GM19324 (cell line): Measurements from ENCODE around the gene ZNF664.

ENCODE experiments used
- ATAC-seq: cut with Tn5 transposase; IDR thresholded peaks from one replicate; pipeline ENCODE4 v1.9.1; 2021; ENCODE audit warnings: mild to moderate bottlenecking, moderate library complexity; ENCODE audit not compliant: unreplicated experiment, low FRiP score

The ZNF664 gene

DNA sequence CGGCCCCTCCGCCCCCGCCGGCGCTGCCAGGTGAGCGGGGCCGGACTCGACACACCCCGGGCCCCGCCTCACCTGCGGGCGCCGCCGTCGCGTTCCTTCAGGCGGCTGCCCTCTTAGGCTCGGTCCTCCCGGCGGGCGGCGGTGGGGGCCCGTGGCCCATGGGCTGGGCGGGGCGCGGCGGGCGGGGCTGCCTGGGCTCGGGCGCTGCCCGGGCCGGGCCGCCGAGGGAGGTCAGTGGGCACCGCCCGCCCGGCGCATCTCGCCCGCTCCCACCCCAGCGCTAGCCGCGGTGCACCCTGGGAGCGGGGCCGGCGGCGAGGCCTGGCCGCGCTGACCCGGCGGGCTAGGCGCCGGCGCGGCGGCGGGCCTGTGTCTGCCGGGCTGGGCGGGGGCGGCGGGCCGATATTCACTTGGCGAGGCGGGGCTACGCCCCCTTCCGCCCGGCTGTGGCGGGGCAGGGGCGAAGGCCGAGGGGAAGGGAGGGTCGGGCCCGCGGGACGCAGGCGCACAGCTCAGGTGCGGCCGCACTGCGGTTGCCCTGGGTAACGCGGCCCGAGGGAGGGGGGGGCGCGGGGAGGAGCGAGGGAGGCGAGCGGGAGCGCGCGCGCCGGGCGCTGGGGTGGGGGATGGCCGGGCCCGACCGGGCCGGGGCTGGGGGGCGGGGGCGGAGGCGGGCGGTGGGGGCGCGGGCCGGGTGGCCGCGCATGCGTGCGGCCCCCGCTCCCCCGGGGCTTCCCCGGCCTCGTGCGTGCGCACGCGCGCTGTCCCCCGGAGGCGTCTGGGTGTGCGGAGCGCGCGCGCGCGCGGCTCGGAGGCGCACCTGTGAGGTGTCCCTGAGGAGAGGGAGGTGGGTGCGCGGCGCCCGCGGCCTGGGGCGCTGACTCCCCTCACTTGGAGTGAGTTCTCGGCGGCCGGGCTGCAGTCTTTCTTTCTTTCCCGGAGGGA, at the start of gene ZNF664, which contains the start of gene CCDC92:
Gene ZNF664 (plus strand): TSS at position 759 of the 945 bp plus-strand sequence. CDS start 38,930 bp downstream, outside the sequence.
Gene CCDC92 (minus strand): TSS at position 375 of the 945 bp plus-strand sequence. CDS start 28,526 bp downstream, outside the sequence.
- peak; percentile 93 for ATAC-seq

DNA sequence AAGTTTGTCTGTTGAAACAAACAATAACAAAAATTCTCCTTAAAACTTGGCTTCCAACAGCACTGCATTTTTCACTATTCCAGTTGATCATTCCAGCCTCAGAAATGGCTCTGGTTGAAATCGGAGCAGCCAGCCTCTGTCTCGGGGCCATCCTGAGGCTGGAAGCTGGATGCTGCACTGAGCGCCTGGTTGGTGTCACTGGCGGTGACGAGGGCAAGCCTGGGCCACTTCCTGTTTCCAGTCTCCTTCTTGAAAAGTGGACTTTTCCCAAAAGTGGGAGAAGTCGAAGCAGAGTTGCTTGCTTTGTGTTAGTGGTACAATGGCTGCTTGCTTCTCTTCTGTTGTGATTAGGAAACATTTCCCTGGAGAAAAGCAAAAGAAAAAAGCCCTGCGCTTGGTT, 49.1 kb upstream of the ZNF664 start:
- ATAC-seq = no peak

DNA sequence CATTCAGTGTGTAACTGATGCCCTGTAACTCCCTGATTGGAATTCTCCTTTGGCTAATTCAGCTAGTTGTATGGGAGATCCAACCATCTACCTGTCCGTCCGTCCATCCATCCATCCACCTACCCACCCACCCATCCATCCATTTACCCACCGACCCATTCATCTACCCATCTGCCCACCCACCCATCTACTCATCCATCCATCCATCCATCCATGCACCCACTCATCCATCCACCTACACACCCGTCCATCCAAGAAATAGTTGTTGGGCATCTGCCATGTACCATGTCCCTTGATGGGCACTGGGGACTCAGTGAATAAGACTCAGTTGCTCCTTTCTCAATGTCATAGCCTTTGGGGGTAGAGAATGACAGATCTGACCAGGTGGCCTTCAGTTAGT, 48.5 kb upstream of the ZNF664 start:
- no peak for ATAC-seq

DNA sequence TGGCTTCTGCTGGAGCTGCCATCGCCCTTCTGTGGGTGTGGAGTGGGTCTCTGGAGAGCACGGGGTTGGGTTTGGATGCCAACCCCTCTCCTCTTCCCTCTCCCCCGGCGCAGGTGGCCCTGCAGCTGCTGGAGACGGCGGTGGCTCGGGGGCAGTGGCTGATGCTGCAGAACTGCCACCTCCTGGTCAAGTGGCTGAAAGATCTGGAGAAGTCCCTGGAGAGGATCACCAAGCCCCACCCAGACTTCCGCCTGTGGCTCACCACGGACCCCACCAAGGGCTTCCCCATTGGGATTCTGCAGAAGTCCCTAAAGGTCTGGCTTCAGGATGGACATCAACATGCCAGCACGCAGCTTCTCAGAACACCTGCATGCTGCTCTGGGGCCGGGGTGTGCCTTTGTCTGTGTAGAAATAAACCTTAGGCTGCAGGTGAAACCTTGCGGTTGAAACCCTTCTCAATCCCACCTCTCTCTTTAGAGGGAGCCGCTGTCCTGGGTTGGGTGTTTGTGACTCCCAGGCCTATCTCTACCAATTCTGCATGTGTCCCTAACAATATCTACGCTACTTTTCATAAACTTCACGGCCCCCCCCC, 44.6 kb upstream of the ZNF664 start:
- no peak for ATAC-seq

DNA sequence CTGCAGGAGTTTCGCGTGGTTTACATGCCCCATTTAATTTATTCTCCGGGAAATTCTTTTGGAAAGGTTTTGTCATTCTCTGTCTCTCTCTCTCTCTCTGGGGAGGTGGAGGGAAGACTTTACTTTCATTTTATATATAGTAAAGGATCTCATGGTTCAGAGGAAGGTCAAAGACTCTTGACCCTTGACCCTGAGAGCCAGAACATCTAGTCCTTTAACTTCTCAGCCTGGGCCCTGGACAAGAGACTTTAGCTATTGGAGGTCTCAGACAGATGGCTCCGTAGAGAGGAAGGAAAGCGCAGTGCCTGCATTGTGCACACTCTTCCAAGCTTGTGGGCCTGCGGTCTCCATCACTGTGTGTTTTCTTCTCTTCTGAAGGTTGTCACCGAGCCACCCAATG, 44.1 kb upstream of the ZNF664 start:
- ATAC-seq = no peak

DNA sequence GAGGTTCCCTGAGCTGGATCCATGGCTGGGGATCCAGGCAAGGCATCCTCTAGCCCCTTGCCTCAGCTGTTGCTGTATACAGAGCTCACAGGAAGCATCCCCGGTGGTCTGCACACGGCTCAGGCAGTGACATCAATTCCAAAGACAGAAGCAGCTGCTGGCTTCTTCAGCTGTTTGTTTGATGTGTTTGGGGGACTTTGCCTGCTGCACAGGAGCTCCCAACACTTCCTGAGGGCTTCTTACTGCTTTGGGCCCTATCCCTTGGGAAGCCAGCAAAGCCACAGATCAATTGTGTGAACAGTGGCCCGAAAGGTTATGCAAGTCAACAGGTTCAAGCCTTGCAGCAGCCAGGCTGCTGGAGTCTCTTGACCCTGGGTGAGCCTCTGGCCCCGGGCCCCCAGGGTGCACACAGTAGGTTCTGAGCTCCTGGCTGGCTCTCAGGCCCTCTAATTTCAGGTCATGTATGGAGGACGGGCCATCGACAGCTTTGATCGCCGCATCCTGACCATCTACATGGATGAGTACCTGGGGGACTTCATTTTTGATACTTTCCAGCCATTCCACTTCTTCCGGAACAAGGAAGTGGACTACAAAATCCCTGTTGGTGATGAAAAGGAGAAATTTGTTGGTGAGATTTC, 43.0 kb upstream of the ZNF664 start:
- ATAC-seq = no peak

DNA sequence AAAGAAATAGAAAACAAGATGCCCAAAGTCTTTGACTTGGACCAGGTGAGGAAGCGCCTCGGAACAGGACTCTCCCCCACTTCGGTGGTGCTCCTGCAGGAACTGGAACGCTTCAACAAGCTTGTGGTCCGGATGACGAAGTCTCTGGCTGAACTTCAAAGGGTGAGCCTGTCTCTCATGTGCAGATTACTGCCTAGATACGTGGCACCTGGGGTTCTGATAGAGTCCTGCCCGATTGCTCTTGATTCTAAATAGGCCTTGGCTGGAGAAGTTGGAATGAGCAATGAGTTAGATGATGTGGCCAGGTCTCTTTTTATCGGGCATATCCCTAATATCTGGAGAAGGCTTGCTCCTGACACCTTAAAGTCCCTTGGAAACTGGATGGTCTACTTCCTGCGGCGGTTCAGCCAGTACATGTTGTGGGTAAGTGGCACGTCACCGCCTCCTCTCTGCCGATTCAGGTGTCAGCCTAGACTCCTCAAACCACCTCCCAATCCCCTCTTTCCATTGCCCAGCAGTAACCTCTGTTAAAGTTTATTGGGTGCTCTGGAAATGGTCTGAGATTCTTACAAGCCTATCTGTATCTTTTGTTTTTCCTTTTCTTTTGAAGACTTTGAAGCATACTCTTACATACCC, 41.2 kb upstream of the ZNF664 start:
- no peak for ATAC-seq

DNA sequence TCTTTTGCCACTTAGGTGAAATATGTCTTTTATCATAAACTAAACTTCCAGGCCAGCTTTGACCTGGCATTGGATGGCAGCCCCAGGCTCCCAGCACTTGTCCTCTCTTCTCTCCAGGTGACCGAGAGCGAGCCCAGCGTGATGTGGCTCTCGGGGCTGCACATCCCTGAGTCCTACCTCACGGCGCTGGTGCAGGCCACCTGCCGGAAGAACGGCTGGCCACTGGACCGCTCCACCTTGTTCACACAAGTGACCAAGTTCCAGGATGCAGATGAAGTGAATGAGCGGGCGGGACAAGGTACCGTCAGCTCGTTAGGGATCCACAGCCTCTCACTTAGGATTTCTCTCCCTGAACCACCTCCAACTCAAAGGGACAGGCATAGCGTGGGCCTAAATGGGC, 39.8 kb upstream of the ZNF664 start:
- no peak for ATAC-seq

DNA sequence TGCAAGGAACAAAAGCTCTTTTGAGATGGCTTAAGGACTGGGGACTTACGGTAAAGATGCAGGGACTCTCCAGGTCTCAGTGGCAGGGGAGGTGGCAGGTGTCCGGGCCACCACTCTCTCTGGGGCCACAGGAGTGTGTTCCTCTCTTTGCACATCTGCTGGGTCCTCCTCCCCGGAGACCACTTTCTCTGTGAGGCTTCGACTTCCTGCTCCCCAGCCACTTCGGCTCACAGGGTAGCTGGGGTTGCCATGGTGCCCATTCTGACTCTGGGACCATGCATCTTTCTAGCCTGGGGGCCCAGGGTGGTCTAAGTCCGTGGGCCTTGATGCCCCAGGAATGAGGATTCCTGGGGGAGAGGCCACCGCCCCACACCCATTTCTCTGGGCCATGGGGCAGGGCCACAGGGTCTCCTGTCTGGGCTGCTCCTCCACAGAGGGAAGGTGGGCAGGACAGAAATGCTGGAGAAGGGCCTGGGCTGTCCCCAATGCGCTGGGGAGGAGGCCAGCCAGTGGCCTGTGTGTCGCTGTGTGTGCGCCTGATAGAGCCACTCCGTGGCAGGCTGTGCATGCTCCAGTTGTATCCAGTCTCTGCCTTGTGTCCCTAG, 38.9 kb upstream of the ZNF664 start:
- no peak for ATAC-seq

DNA sequence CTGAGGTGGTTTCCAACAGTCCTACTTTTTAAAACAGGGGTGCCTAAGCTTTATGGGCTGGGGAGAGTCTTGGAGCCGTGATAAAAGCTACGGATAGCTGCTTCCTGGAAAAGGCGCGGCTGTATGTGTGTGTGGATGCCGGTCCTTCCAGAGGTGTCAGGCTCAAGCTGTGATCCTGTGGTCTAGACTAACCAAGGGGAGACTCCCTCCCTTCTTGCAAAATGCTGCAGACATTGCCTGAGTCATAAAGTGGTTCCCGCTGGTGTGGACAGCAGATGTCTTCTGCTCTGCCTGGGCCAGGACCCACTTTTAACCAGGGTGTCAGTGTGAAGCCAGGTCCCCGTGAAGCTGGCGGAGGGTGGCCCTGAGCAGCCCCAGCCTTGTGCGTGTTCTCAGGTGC, 38.2 kb upstream of the ZNF664 start:
- ATAC-seq = no peak

DNA sequence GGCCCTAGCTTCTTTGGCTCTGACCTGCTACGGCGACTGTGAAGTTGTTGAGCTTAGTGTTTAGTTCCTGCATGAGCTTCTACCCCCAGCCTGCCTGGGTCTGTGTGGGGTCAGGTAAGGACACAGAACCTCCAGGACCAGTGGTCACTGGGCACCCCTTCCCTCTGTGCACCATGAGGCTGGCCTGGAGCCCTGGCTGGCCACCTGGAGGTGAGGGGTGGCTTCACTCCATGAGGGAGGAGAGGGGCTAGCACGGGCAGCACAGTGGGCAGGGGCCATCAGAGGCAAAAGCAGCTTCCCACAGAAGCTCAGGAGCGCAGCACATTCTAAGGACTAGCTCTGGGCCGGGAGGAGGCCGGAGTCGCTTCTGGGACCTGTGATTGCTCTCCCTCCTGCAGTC, 37.1 kb upstream of the ZNF664 start:
- ATAC-seq = no peak

DNA sequence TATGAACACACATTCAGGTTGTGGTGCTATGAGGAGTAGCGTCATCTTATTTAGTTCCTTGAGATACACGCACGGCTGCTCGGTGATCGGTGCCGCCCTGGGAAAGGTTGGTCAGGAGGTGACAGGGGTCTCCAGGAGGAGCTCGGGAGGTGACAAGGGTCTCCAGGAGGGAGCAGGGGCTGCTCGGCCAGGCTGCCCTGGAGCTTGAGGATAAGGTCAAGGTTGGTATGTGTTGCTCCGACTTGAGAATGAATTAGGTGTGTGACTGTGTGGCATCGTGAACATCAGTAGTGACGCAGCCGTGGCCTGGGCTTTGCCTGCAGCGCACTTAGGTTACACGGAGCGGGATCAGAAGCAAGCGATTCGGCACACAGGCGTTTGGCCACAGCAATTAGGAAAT, 36.5 kb upstream of the ZNF664 start:
- no peak for ATAC-seq

DNA sequence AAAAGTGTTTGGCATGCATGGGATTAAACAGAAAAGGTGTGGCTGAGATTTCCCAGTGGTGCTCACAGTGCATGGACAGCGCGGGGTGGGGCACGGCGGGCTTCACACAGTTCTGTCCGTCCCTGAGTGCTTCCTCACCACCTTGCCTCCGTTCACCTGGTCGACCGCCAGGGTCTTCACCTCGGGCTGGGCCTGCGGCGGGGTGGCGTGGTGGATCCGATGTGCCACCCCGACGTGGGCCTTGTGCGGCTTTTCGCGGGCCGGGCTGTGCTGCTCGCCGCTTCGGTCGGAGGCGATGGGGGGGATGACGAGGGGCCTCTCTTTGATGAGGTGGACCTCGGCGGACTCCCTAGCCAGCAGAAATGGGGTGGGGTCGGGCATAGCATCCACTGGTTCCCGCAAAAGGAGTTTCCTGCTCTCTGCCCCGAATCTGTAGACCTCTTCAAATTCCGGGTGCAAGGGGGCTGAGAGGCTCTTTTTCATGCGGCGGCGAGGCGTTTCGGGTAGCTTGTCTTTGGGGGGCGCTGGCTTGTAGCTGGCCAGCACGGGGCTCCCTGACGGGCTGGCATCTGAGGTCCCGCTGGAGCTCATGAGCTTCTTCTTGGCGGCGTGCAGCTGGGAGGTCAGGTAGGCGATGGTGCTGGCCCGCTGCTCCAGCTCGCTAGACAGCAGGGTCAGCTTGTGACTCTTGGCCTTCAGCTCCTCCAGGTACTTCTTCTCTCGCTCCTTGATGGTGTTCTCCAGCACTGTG, 35.9 kb upstream of the ZNF664 start:
- ATAC-seq = no peak

DNA sequence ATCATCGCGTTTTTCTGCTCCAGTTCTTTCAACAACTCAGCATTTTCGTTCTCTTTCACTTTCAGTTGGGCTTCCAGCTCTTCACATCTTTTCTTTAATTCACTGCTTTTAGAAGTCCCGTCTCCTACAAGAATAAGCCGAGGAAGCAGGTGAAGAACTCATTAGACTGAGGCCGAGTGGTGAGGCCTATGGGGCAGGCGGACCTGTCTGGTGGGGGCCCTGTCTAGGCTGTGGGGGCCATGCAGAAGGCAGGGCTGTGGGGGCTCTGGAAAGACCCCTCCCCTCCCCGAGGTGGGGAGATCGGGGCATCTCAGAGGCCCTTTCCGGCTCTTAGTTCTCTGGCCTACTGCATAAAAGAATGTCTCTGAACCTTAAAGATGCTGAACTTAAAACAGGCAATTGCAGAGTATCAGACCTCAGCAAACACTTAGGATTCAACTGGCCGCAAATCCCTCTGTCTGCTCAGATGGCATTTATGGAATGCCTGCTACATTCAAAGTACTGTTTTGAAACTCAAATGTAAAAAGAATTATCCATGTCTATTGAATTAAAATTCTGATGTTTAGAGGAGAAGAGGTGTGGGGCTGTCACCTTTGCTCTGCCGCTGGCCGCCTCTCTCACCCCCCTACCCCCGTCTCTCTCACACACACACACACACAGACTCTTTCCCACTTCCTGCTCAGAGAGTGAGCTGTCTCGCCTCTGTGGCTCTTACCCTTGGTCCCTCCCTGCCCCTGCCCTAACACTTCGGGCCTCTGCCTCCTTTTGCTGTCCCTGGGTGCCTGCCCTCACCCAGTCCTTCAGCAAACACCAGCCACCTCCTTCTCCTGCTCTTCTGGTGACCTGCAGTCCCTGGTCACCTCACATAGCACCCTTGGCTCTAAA, 35.1 kb upstream of the ZNF664 start:
- ATAC-seq = no peak

DNA sequence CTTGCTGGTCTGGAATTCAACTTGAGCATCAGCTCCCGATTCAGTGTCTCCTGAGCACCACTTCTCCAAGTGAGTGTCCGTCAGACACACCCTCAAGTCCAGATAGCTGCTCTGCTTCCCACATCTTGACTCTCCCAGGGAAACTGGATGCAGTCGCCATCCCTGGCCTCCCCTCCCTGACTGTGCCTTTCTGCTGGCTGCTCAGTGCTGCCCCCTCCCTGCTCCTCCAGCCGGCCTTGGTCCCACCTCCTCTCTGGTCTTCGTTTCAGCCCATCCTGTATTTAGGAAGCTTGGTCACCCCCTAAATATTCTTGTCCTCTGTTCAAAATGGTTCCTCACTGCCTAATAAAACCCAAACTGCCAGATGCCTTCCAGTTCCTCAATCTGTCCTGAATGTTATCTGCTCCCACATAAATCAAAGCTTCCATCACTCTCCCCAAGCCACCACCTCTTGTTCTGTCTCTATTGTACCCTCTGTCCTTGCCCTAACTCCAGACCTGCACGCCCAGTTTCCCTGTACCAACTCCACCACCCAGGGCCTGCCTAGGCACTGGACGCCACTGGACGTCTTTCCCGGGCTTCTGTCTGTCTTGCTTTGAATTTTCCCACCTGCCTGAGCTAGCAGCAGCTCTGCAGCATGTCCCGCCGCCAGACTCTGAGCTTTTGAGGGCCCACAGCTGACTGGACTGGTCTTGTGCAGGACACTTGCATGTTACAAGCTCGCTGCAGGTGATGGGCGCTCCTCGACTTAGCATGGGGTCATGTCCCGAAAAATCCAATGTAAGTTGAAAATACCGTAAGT, 34.1 kb upstream of the ZNF664 start:
- ATAC-seq = no peak

DNA sequence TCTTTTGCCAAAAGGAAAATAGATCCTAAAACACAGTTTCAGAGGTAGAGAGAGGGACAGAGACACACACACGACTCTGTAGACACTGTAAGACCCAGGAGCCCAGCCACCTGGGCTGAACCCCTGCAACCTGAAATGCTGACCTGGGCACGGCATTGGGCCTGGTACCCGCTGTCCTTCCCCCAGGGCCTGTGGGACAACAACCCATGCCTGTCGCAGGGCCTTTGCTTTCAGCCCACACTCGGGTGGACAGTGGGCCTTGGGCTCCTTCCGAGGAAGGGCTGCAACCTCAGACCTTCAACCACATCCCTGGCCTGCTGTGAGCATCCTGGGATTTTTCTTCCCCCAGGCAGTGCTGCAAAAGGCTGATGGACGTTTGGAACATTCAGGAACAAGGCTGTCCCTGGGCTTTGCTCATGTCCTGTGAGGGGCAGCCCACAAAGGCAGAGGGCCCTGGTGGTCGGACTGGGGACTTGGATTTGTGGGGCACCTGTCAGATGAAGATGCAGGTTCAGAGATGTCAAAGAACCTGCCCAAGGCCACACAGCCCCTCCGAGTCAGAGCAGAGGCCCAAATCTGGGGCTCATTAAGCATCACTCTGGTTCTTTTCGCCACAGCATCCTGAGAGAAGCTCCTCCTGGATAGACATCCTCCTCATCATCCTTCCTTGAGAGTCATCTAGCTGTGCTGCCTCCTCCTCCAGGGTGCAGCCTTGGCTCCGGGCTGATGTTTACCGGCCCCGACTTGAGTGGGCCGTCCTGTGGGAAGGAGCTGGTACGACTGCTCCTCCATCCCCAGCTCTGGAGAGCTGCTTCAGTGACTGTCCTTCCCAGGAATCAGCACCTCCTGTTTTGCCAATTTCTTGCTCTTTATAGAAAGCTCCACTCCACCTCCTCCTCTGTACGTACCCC, 33.0 kb upstream of the ZNF664 start:
- no peak for ATAC-seq

DNA sequence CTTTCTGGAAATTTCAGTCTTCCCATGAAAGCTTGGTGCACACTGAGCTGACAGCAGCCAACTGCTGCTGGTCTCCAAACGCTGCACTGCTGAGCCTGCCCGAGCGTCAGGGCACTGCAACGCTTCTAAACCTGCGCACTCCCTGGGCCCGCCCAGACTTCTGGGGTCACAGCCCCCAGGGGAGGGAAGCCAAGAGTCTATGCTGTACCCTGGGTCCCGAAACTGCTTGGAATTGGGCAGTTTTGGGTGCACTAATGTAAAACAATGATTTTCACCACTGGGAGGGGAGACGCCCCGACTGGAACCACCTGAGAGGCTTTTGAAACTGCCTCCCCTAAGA, 32.4 kb upstream of the ZNF664 start:
- no peak for ATAC-seq
